Fibroblast of peridontal ligament (primary cell): ENCODE data around the gene ZNF397.
A peak's percentile ranks its signal among the peaks of the same experiment; 100 is the strongest.

ENCODE experiments used
- DNase-seq: peaks from one replicate; pipeline ENCODE4 v3.0.0-alpha.2; 2010; ENCODE audit errors: extremely low read depth

ZNF397 gene

DNA sequence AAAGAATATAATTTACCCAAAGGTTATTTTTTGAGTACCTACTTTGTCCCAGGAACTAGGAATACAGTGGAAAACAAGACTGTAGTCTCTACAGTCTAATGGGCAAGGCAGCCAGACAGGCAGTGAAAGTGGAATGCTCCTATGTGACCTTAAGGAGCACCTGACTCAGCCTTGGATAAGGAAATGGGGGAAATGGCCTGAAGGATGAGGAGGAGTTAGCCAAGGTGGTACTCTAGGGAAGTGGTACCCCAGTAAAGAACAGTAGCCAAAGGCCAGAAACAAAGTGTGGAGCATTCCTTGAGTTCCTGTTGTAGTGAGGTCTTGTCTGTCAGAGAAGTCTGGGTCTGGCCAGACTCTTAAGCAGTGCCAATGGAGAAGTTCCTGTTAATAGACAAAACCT is 6.0 kb downstream of the ZNF397 start:
- no peak for DNase-seq

DNA sequence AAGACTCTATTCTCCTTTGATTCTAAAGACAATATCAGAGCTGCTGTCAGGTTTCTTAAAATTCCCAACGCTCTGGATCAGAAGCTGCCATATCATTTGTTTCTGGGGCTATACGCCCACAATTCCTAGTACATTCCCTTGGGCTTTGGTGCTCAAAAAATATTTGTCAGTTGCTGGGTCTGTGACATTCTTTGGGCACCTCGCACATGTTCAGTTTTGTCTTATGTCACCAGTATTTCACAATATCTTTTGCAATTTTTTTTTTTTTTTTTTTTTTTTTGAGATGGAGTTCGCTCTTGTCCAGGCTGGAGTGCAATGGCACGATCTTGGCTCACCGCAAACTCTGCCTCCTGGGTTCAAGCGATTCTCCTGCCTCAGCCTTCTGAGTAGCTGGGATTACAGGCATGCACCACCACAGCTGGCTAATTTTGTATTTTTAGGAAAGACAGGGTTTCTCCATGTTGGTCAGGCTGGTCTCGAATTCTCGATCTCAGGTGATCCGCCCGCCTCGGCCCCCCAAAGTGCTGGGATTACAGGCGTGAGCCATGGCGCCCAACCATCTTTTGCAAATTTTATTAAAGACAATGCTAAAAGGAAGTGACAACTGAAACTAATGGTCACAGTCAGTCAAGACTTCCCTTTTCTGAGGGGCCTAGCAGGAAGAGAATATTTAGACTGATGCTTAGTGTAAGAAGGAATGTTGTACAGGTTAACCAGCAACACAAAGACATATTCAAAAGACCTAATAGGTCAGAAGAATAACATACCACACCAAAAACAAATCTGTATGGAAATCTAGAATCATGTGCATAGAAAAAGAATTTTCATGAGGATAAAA is 6.8 kb downstream of the ZNF397 start:
- DNase-seq: no peak

DNA sequence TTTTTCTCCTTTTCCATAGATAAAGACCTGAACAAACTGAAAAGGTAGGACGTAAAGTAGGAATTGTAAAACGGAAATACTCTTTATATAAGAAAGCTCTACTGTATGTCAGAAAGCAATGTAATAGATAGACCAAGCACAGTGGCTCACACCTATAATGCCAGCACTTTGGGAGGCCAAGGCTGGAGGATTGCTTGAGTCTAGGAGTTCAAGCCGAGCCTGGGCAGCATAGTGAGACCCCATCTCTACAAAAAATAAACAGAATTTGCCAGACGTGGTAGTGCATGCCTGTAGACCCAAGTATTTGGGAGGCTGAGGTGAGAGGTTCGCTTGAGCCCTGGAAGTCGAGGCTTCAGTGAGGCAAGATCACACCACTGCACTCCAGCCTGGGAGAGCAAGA is 7.6 kb downstream of the ZNF397 start:
- DNase-seq: no peak

DNA sequence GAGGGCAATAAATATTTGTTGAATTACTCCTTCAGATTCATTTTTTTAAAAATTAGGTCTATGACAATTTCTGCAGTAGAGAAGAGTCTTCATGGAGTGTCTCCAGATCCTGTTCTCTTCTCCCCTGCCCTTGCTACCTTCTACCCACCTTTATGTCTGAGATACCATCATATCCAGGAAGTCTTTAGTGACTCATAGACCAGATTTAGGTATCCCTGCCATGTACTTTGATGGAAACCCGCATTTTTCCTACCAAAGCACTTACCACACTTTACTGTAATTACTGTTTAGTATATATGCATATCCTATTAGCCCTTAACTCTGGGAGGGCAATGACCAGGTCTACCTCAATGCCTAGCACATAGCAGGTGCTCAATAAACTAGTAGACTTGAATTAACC is 11.6 kb downstream of the ZNF397 start:
- no peak for DNase-seq

DNA sequence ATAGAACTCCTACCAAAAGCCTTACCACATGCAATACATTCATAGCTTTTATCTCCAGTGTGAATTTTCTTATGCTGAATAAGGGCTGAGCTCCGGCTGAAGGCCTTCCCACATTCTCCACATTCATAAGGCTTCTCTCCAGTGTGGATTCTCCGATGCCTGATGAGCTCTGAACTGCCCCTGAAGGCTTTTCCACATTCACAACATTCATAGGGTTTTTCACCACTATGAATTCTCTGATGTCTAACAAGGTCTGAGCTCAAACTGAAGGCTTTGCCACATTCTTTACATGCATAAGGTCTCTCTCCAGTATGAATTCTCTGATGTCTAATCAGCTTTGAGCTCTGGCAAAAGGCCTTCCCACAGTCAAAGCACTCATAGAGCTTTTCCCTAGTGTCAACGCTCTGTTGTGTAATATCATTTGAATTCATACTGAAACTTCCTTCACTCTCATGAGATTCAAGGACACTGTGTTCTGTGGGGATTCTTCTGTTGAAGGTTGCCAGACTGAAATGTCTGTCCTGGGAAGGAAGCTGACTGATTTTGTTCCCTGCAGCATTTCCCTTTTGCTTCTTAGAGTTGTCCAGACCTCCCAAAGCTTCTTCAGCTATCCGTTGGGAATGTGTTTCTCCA is 12.9 kb downstream of the ZNF397 start:
- no peak for DNase-seq

DNA sequence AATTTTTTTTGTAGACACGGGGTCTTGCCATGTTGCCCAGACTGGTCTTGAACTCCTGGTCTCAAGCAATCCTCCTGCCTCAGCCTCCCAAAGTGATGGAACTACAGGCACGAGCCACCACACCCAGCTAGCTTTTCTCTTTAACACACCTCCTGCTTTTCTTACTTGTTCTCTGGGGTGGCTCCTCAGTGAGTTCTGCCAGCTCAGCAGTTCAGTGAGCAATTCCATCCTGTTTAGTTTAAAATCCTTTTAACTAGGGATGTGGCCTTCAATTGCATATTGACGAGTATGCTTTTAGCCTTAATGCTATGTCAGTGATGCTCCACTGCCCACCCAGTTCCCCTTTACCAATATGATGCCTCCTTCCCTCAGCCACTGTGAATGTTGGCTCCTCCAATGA is 16.1 kb downstream of the ZNF397 start:
- DNase-seq: no peak

DNA sequence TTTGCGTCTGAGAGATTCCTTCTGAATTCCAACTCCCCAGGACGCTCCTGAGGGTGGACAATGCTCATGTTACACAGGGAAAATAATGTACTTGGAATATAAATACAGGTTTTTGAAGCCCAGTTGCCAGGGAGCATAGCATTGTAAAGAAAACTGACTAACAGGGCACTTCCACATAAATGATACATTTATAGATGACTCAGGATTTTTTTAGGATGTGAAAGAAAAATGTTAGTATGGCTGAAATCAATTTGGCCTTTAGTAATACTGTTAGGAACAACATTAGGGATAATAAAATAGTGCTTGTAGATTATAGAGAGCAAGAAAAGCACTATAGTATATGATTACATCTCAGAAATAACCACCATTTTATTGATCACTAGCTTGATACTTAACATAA is 23.6 kb downstream of the ZNF397 start:
- DNase-seq: no peak

DNA sequence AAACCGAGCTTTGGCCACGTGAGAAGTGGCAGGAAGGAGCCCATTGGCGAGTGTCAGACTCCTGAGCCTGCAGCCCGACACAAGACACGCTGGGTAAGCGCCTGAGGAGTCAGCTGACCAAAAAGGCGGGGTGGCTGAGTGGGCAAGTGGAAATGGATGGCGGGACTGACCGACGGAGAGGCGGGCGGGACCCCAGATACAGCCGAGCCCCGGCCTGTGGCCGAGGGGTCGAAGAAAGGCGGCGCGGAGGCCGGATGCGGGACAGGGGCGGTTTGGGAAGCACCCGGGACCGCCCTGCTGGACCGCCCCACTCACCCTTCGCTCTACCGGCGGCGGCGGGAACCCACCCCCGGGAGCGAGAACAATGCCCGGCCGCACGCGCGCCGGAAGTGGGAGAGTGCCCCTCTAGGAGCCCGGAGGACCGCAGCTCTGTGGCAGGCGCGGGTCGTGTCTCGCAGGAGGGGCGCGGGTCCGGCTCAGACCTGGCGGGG is 26.4 kb downstream of the ZNF397 start:
- peak; percentile 4 for DNase-seq

DNA sequence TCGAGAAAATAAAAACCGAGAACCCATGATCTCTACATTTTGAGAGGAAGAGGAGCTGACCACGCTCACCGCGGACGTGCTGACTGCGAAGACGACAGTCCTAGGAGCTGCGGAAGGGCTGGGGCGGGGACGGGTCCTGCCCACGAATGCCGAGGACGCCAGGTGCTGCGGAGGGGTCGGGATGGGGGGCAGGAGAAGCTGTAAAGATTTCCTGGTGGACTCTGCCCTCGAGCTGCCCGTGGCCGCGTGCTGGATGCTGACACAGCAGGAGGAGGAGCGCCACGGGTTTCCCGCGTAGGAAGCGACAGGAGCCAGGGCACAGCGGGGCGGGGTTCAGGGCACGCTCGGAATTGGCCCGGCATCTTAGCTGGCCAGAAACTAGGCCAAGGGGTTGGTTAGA is 27.0 kb downstream of the ZNF397 start:
- no peak for DNase-seq

DNA sequence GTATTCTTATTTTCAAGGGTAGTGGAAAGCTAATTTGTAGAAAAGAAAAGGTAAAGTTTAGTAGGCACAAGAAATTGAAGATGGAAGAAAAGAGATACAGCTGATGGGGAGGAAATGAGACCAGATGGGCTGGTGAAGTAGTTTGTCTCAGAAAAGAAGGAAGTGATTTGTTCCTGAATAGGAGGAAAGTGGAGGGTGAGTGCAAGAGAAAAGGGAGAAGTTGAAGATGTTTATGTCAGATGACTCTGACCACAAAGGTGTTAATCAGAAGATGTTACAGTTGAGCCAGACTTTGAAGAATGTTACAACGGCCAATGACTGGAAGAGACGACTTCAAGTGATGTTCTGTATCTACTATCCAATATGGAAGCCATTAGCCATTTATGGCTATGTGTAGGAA is 28.0 kb downstream of the ZNF397 start:
- no peak for DNase-seq

DNA sequence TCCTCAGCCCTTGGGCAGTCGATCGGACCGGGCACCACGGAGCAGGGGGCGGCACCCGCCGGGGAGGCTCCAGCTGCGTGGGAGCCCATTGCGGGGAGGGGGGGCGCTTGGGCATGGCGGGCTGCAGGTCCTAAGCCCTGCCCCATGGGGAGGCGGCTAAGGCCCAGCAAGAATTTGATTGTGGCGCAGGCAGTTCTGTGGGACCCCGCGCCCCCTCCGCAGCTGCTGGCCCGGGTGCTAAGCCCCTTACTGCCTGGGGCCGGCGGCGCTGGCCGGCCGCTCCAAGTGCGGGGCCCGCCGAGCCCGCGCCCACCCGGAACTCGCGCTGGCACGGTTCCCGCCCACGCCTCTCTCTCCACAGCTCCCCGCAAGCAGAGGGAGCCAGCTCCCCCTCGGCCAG is 30.8 kb downstream of the ZNF397 start:
- DNase-seq: no peak

DNA sequence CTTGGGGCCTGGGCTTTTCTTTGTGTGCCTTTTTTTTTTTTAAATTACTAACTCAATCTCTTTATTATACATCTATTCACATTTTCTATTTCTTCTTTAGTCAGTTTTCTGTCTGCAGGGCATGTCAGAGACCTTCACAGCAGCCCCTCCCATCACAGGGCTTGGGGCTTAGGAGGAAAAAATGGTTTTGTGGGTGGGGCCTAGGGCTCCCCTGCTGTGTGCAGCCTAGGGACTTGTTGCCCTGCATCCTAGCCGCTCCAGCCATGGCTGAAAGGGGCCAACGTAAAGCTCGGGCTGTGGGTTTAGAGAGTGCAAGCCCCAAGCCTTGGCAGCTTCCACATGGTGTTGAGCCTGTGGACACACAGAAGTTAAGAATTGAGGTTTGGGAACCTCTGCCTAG is 35.4 kb downstream of the ZNF397 start:
- DNase-seq: no peak

DNA sequence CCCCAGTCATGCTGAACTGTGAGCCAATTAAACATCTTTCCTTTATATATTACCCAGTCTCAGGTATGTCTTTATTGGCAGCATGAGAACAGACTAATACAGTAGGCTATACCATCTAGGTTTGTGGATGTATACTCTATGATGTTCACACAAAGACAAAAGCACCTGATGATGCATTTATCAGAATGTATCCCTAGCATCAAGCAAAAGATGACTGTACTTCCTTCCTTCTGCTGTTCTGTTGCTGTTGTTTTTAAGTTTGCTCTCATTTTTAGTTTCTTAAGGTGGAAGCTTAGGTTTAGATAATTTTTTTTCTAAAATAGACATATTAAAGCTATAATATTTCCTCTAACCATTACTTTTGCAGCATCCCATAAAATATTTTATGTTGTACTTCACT is 36.8 kb downstream of the ZNF397 start:
- DNase-seq: no peak

DNA sequence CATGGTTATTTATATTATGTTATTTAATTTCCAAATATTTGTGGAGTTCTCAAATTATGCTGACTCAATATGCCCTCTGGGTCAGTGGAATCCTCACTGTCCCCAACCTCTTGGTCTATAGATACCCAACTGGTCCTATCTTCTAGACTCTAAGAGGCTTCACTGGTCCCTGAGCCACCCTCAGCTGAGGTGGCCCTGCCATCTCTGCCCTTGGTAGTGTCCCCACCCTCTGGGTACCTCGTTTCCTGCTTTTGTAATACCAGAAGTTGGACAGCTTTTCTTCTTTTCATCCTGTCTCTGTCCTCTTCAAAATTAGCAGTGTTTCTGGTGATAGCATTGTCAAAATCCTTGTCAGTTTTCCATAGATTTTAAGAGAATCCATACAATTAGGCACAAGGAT is 37.3 kb downstream of the ZNF397 start:
- no peak for DNase-seq

DNA sequence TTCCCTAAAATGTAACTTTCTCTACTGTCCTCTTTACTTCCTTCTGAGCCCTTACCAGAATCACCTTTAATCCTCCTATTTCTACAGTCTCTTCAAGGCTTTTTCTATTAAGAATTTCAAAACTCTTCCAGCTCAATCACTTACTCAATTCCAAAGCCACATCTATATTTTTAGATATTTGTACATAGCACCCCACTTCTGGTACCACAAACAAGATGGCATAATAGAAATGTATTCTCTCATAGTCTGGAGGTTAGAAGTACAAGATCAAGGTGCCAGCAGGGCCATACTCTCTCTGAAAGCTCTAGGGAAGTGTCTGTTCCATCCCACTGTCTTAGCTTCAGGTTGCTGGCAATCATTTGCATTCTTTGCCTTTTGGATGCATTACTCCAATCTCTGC is 38.1 kb downstream of the ZNF397 start:
- DNase-seq: no peak

DNA sequence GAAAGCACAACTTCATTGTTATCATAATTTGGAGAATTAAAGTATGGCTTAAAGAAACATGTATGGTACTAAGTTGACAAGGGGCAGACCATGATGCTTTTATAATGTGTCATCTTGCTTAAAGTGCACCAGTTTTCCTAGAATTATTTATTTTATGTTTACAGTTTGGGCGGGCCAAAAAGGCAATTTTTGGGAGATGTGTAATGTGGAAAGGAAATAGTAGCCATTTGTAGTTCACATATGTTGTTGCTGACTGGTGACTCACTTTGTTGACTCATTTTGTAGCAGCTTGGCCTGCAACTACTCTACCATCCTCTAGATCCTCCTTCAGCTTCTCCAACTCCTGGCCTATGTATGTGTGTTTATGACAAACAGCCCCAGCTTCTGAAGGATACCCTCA is 41.5 kb downstream of the ZNF397 start:
- DNase-seq: peak; percentile 85

DNA sequence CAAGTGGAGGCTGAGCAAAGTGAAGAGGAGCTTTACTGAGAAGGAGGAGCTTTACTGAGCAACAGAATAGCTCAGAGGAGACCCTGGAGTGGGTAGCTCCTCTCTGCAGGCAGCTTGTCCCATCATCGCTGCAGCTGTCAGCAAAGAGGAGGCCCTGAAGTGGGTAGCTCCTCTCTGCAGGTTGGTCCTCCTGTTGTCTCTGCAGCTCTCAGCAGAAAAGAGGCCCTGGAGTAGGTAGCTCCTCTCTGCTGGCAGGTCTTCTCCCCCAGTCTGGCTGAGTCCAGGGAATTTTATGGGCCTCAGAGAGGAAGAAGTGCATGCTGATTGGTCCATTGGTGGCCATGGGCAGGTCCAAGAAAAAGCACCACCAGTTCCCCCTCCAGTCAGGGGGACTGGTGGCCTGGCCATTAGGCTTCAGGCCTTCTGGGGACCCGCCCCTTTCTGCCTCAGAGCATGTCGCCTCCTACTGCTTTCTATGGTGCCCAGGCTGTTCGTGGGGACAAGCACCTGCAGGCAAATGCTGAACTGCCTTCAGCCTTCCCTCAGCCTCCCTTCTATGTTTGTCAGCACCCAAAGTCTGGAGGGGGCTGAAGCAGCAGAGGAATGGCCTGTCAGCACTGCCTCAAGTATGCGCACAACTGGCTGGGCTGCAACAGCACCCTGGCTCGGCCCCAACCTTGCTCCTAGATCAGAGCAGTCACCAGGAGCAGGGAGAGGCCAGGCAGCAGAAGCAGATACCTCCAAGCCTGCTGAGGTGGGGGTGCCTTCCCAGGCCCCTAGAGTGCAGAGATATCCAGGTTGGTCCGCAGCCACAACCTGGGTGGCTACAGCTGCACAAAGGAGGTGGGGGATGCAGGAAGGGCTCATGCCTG is 43.3 kb downstream of the ZNF397 start:
- no peak for DNase-seq

DNA sequence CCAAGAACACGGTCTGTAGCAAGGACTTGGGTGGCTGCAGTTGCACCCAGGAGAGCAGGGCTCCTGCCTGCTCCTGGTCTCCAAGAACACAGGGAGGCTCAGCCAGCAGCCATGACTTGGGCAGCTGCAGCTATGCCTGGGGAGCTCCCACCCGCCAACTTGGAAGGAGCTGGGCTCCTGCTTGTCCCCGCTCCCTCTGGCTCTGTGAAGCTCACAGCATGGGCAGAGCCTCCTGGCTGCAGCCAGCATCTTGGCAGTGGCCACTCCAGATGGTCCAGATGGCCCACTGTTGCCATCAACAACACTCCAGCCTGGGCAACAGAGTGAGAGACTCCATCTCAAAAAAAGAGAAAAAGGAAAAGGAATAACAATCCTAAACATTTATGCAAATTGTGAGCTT is 44.0 kb downstream of the ZNF397 start:
- no peak for DNase-seq

DNA sequence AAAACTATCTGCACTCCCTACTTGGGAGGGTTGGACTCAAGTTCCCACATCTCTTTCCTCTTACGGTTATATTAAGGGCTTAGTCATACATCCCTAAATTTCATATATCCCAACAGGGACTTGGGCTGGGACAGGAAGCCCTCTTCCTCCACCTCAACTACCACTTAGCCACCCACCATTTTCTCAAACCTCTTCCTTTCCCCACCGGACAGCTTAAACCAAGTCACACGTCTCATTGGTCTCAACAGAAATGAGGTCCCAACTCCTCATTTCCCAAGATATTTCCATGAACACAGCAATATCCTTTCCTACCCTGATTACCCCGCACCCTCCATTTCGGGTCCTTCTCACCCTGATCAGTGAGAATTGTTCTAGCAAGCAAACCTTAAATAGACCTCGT is 48.5 kb downstream of the ZNF397 start:
- DNase-seq: peak; percentile 55

DNA sequence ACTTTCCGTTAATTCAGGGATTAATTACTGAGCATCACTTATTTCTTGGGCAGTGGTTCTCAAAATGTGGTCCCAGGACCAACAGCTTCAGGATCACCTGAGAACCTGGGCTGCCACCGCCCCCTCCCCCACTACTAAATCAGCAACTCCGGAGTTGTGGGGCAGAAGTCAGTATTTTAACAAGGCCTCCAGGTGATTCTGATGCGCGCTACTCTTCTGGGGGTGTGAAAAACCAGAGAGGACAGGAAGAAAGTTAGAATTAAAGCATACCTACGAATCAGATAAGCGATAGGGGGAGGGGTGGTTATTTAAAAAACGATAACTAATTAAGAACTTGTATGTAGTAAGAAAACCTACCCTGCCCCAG is 48.9 kb downstream of the ZNF397 start:
- DNase-seq: no peak

DNA sequence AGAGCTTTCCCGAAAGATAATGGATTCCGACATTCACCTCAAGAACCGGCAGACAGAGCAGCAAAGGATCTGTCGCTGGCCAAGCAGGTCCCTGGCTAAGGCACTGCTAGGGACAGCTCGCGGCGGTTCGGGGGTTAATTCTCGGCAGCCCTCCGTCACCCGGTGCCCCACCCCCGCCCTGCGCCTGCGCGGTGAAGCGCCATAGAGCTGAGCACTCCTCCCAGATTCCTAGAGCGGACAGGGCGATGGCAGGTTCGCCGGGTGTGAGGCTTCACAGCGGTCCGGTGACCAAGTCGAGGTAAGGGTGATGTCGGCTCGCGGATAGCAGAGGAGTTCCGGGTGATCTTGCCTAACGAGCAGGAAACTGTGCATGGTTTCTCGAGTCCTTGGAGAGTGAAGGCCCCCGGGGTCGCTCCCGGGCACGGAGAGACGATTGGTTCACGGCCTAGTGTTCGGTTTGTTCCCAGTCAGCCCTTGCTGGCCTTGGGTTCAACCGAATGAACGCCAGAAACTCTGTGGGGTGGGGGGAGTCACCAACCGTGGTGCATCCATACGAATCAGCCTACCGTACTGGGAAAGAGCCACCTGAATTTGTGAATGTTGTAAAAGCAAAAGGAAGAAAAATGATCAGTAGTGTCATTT is 49.4 kb downstream of the ZNF397 start, which contains the start of gene ZSCAN30:
TSS of gene ZSCAN30 (minus strand) at position 136 of the 642 bp plus-strand sequence. CDS start 25,877 bp downstream, outside the sequence.
- DNase-seq: peak; percentile 92

DNA sequence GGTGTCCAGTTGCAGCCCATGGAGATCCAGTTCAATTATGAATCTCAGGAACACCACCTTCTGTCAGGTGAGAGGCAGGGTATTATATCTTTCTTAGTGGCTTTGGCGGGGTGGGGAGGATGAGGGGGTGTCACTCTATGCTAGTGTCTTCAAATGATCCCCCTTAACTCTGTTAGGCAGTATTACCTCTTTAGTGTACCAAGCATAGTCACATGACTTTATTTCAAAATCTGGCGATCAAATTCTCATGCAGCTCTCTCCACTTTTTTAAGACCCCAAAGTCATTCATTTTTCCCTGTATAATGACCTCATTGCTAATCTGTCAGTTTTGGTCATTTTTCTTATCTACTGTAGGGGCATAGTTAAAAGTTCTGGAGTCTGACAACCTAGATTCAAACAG is 50.3 kb downstream of the ZNF397 start:
- DNase-seq: no peak
